Tibial artery (tissue), 4 donors: ENCODE measurements around the gene TAS2R3.
A peak's percentile ranks its signal among the peaks of the same experiment; 100 is the strongest.
"Not testable (repeated sequence)": the region's sequence is repeated elsewhere in the genome, so short reads cannot be mapped to it uniquely, and the experiment has no call there.

ENCODE experiments used
- DNase-seq, 2 donors: peaks; one replicate each; pipeline ENCODE4 v3.0.0-alpha.2; 2019
- H3K27ac ChIP-seq, 2 donors: fragments of 200-600 bp; sonication (generic) in 1 of 2; 1 replicate in 1 of 2; 2 replicates in 1 of 2; pipeline ENCODE4 v1.5.1; 2018 to 2019; ENCODE audit warnings: mild to moderate bottlenecking in 1 of 2
- H3K27me3 ChIP-seq, 2 donors: fragments of 200-600 bp; sonication (generic) in 1 of 2; one replicate each; pipeline versions ENCODE4 v1.5.1 to v1.6.0; 2016 to 2019
- H3K36me3 ChIP-seq, 3 donors: fragments of 200-600 bp; sonication (generic) in 2 of 3; one replicate each; pipeline ENCODE4 v1.5.1; 2016 to 2019; ENCODE audit warnings: mild to moderate bottlenecking in 2 of 3
- H3K4me1 ChIP-seq, 4 donors: fragments of 200-600 bp; sonication (generic) in 2 of 4; 1 replicate in 3 of 4; 2 replicates in 1 of 4; pipeline ENCODE4 v1.5.1; 2016 to 2019
- H3K4me3 ChIP-seq, 2 donors: fragments of 200-600 bp; sonication (generic) in 1 of 2; 1 replicate in 1 of 2; 2 replicates in 1 of 2; pipeline ENCODE4 v1.5.1; 2018 to 2019; ENCODE audit warnings: mild to moderate bottlenecking in 2 of 2
- H3K9me3 ChIP-seq, 3 donors: fragments of 200-600 bp; sonication (generic) in 1 of 3; one replicate each; pipeline ENCODE4 v1.5.1; 2016 to 2019
- intact Hi-C: fragments of 100-400 bp; cut with DNase I; formaldehyde crosslinking; loops from one replicate; pipeline ENCODE4 v1.15.0; 2023; ENCODE audit warnings: low total_unique reads
- TF ChIP-seq, protein P1 (sequence below), 2 experiments: fragments of 200-600 bp in 1 of 2; fragments of 450-650 bp in 1 of 2; IDR thresholded peaks; one replicate each; pipeline ENCODE4 v1.5.1; 2017 to 2019; ENCODE audit warnings: antibody characterized with exemption in 2 of 2, mild to moderate bottlenecking in 1 of 2, moderate library complexity in 1 of 2

The TAS2R3 gene

GRCh38 chr7:141738592-141739013, 25.3 kb upstream of the TAS2R3 start:
- Histone ChIP-seq H3K27ac (peak overlapping the region; percentile 78 to 83), H3K4me3 (peak overlapping the region; percentile 67 to 75), H3K9me3 (no peaks in the 10 kb centered on the region), H3K36me3 (peaks cover 28 to 32% (median 29%) of the 10 kb centered on the region in 3 donors), H3K27me3 (no peaks in the 10 kb centered on the region), H3K4me1 (peaks cover 0 to 22% (median 14%) of the 10 kb centered on the region in 4 donors)
- no peak for DNase-seq
- TF ChIP-seq, protein P1, sequence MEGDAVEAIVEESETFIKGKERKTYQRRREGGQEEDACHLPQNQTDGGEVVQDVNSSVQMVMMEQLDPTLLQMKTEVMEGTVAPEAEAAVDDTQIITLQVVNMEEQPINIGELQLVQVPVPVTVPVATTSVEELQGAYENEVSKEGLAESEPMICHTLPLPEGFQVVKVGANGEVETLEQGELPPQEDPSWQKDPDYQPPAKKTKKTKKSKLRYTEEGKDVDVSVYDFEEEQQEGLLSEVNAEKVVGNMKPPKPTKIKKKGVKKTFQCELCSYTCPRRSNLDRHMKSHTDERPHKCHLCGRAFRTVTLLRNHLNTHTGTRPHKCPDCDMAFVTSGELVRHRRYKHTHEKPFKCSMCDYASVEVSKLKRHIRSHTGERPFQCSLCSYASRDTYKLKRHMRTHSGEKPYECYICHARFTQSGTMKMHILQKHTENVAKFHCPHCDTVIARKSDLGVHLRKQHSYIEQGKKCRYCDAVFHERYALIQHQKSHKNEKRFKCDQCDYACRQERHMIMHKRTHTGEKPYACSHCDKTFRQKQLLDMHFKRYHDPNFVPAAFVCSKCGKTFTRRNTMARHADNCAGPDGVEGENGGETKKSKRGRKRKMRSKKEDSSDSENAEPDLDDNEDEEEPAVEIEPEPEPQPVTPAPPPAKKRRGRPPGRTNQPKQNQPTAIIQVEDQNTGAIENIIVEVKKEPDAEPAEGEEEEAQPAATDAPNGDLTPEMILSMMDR (IDR thresholded peaks at IDR 0.05) = no peak
- intact Hi-C loops = loop anchor here (5.0 kb wide), 1 partner anchor 721 kb away; no protein-coding TSS in a partner anchor

DNA sequence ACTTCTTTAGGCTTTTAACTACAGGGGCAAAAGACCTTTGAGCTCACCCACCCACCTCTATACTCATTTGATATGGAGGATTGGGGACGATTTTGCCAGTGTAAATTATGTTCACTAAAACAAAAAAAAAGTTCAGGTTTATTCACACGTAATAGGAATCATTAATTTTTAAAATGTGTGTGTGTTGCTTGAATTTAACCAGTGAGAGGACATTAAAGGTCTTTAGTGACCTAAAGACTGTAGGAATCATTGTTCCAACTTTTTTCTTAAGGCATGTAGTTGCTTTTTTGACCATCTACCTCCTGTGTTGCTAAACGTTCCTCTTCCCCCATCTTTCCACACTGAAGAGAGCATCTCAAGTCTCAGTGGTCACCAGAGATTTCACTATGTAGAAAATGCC, 24.6 kb upstream of the TAS2R3 start:
- DNase-seq = no peak
- H3K27me3 ChIP-seq = no peaks in the 10 kb centered on the region
- H3K27ac ChIP-seq = peak overlapping the region in 1 of 2 donors; percentile 83
- peaks cover 34 to 39% (median 35%) of the 10 kb centered on the region in 3 donors for H3K36me3 ChIP-seq
- H3K9me3 ChIP-seq = no peaks in the 10 kb centered on the region
- TF ChIP-seq, protein P1 (IDR thresholded peaks at IDR 0.05) = no peak
- H3K4me3 ChIP-seq = peak overlapping the region in 1 of 2 donors; percentile 67
- peaks cover 0 to 22% (median 14%) of the 10 kb centered on the region in 4 donors for H3K4me1 ChIP-seq
- intact Hi-C loops = loop anchor here (5.0 kb wide), 1 partner anchor 722 kb away; no protein-coding TSS in a partner anchor

DNA sequence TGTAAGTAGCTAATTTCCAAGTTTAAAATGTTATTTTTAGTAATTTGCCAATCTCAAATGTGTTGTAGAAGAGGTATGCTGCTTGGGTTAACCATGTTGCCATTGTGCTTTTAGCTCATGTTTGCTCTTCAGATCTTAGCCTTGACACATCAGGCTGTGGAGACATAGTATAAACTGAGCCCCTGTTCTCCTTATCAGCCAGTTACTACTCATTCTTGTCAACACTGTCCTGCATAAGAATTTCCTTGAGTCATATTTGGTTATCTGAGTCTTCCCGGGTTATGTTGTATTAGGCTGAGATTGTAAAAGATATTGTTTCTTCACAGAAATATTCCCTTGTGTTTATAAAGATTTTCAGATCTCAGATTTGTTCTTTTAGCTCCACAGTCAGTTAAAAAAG, 21.7 kb upstream of the TAS2R3 start:
- H3K27ac ChIP-seq = no peak overlapping the region
- TF ChIP-seq, protein P1 (IDR thresholded peaks at IDR 0.05) = no peak
- peaks cover 0 to 17% (median 12%) of the 10 kb centered on the region in 4 donors for H3K4me1 ChIP-seq
- no peak overlapping the region for H3K4me3 ChIP-seq
- H3K9me3 ChIP-seq = no peaks in the 10 kb centered on the region
- DNase-seq = no peak
- H3K27me3 ChIP-seq = no peaks in the 10 kb centered on the region
- H3K36me3 ChIP-seq = peaks cover 63 to 67% (median 64%) of the 10 kb centered on the region in 3 donors
- intact Hi-C loops = no loop called here

DNA sequence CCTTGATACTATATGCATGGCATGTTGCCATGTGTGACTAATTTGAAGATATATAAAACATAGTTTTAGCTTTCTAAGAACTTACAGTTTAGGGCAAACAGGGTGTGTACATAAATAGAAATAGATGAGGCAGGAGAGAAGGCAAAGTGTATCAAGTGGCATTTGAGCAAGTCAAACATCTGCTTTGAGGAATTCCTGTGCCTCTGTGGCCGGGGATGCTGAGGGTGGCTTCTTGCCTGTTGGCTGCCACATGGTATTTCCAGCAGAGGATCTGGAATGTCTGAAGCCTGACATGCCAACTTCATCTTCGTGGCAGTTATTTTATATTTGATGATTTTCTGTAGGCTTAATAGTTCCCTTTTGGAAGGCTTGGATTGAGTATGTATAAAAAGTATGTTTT, 19.8 kb upstream of the TAS2R3 start:
- TF ChIP-seq, protein P1 (IDR thresholded peaks at IDR 0.05) = no peak
- no peak for DNase-seq
- peaks cover 0 to 8% (median 6%) of the 10 kb centered on the region in 4 donors for H3K4me1 ChIP-seq
- H3K4me3 ChIP-seq = no peak overlapping the region
- H3K27me3 ChIP-seq = no peaks in the 10 kb centered on the region
- no peaks in the 10 kb centered on the region for H3K9me3 ChIP-seq
- peaks cover 78 to 86% (median 82%) of the 10 kb centered on the region in 3 donors for H3K36me3 ChIP-seq
- intact Hi-C loops = no loop called here
- H3K27ac ChIP-seq = no peak overlapping the region

DNA sequence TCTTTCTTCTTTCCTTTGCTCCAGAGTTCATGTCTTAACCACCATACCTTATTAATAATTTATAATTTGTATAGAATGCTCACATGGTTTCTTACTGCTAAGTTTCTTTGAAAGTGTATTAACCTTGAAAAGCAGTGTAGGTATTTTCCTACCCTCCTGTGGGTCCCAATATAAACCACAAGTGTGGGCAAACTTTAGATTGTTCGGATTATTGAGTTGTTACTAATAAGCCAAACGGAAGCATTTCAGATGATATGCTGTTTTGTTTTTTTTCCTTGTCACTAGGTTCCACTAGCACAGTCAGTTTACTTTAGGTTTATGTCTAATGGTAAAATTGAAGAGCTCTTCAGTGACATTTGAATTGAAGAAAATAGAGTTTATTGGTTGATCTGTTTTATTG, 15.5 kb upstream of the TAS2R3 start:
- H3K4me3 ChIP-seq = no peak overlapping the region
- intact Hi-C loops = no loop called here
- TF ChIP-seq, protein P1 (IDR thresholded peaks at IDR 0.05) = no peak
- H3K27ac ChIP-seq = no peak overlapping the region
- no peaks in the 10 kb centered on the region for H3K4me1 ChIP-seq
- peaks cover 94 to 98% (median 98%) of the 10 kb centered on the region in 3 donors for H3K36me3 ChIP-seq
- H3K9me3 ChIP-seq = peaks cover 2 to 19% (median 18%) of the 10 kb centered on the region in 3 donors
- H3K27me3 ChIP-seq = no peaks in the 10 kb centered on the region
- no peak for DNase-seq

DNA sequence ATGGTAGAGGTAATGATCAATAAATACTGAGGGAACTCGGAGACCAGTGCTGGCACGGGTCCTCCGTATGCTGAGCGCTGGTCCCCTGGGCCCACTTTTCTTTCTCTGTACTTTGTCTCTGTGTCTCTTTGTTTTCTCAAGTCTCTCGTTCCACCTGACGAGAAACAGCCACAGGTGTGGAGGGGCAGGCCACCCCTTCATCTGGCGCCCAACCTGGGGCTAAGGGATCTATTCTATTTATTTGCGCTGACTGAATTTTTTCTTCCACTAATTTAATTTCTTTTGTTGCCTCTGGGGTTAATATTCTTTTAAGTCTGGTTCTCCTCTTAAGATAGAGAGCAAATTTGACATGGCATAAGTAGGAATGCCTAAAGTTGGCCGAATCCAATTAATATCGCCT, 12.0 kb upstream of the TAS2R3 start:
- H3K27ac ChIP-seq, H3K4me3 ChIP-seq, intact Hi-C loops, DNase-seq, H3K27me3 ChIP-seq, H3K4me1 ChIP-seq: not testable (repeated sequence)
- H3K36me3 ChIP-seq = peaks cover 60 to 94% (median 65%) of the 10 kb centered on the region in 3 donors
- peaks cover 2 to 19% (median 18%) of the 10 kb centered on the region in 3 donors for H3K9me3 ChIP-seq
